GM18519 (cell line): ENCODE measurements around the gene SST.

Source experiments
- ATAC-seq: cut with Tn5 transposase; IDR thresholded peaks from one replicate; pipeline ENCODE4 v1.9.1; 2021; ENCODE audit warnings: mild to moderate bottlenecking, moderate library complexity; ENCODE audit not compliant: unreplicated experiment, low FRiP score

The SST gene

DNA sequence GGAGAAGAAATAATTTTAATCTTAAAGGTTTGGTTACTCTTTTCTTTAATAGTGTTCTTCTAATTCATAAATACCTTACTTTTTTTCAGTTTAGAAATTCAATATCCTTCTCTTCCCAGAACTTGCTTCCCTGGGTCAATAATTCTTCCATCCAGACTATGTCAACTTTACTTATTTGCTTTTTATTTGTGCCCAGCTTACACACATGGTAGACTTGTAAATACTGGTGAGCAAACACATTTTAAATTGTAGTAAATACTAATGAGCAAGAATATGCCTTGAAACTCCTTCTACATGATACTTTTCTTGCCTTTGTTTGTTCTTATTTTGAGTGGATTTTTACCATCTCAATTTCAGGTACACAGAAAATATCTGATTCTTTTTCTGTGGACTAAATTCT lies 33.7 kb downstream of the SST start:
- no peak for ATAC-seq

DNA sequence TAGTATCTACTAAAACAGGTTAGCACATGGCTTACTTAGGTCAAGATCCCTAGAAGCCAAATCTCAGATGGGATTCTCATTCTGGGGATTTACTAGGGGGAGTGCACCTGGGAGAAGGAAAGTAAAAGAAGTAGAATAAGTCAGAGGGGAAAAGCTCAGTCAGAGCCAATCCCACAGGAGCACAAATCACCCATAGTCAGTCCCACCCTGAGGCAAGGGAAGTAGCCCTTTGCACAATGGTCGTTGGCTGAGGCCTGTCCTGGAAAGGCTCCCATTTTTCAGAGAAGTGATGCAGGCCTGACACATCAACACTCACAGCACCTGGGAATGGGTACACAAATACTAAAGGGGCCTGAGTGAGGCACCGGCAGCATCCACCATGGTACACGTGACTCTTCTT lies 39.8 kb downstream of the SST start:
- ATAC-seq: no peak

- no peak for ATAC-seq
Measured at GRCh38 chr3:187629711-187630110, 40.5 kb downstream of the SST start.

DNA sequence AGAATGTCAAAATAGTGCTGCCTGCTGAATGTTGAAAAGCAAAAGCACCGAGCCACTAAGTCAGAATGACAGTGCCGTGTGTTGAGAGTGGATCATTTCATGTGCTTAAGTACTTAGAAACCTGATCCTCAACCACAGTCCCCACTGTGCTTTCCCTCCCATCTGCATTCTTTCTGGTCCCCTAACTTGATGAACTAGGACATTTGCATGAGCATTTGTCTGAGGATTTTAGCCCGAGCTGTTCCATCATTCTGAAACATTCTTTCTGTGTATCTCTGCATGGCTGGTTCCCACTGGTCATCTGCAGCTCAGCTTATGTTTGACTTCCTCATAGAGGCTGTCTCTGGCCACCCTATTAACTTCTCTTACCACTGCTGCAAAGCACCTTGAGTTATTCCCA lies 42.0 kb downstream of the SST start:
- ATAC-seq: no peak

DNA sequence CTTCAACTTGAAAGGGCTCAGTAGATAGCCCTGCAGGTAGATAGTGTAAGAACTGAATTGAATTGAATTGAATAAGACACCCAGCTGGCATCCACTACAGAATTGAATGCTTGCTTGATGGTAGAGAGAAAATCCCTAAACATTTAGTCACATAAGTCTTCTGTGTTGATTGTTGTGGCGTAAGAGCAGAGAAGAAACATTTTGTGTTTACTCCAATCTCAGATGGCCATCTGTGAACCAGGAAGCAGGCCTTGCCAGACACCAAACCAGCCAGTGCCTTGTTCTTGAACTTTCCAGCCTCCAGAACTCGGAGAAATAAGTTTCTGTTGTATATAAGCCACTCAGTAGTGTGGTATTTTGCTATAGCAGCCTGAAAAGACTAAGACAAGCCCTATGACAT lies 43.6 kb downstream of the SST start:
- no peak for ATAC-seq

- no peak for ATAC-seq
Measured at GRCh38 chr3:187624588-187624987, 45.6 kb downstream of the SST start.

- no peak for ATAC-seq
Measured at GRCh38 chr3:187623285-187623814, 46.8 kb downstream of the SST start.

- ATAC-seq: no peak
Measured at GRCh38 chr3:187621881-187622280, 48.3 kb downstream of the SST start.

- no peak for ATAC-seq
Measured at GRCh38 chr3:187619461-187619860, 50.7 kb downstream of the SST start.
